Measurements from ENCODE around the gene MED15.

The MED15 gene

GRCh38 chr22:20511578-20512229, 4.3 kb downstream of the MED15 start:
- no peak for DNase-seq

DNA sequence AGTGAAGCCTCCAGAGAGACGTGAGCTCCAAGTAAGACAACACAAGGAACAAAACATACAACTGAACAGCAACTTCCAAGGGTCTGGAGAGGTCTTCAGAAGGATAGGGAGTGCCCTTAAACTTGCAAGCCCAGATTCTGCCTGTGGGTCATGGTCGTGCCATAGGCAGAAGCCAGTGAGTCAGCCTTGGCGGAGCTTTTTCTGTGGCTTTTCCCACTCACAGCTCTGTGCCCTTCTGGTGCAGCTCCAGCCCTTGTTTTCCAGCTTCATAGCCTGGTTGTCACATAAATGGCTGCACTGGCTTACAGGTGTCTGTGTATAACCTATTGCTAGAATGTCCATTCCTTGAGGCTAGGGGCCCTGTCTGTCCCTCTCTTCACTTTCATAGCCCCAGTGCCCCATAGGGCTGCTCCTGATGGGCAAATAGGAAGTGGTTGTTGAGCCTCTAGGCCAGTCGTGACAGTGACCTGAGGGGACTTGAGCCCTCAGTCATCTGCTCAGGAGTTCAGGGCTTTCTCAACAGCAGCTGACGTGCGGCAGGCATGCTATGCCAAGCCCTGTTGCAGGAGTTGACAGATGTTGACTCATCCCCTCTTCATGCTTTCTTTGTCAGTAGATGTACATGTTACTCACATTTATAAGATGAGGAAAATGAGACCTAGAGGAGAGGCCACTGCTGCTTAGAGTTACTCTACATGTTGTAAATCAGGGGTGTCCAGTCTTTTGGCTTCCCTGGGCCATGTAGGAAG, 7.4 kb downstream of the MED15 start:
- no peak for DNase-seq

DNA sequence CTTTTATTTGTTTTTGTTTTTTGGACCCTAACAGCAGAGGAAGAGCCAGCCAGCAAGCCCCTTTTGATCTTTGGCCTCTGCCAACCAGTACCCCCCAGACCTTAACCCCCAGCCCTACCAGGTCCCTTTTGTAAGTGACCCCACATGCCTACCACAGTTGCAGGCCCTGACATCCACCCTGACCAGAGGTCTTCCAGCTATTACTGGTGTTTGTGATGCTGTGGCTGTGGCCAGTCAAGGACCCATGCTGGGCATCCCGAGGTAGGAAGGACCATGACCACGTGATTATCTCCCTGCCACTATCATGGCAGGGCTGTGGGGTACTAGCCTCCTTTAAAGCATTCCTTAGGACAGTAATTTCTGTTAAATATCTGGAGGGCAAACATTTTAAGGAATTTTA, 9.0 kb downstream of the MED15 start:
- DNase-seq = no peak

- no peak for DNase-seq
Measured at GRCh38 chr22:20517422-20517821, 10.0 kb downstream of the MED15 start.

DNA sequence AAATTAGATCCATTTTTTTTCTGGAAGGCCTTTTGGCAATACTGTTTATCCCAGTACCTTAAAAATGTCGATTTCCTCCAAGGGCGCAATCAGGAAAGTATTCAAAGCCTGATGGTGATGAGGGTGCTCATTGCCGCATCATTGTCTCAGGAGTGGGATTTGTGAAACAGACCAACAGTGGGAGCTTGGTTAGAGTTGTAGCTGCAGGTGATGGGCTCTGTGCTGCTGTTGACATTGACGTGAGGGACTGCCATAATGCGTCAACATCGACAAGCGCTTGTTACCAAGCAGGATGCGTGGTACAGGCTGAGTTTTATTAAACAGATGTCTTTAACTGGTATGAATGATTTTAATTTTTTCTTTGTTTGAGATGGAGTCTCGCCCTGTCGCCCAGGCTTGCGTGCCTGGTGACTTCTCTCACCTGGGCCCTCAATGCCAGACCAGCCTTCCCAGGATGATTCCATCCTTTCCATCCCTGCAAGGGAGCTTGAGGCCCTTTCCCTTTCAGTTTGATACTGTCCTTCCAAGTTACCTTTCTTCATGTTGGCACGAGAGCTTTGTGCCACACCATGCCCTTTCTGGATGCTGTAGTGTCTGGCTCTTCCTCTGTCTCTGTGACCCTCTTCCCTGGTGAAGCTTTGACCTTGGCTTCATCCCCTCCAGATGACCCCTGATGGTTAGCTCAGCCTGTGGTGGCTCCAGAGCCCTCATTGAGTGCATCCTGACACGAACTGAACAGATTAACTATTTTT, 10.6 kb downstream of the MED15 start:
- no peak for DNase-seq

DNA sequence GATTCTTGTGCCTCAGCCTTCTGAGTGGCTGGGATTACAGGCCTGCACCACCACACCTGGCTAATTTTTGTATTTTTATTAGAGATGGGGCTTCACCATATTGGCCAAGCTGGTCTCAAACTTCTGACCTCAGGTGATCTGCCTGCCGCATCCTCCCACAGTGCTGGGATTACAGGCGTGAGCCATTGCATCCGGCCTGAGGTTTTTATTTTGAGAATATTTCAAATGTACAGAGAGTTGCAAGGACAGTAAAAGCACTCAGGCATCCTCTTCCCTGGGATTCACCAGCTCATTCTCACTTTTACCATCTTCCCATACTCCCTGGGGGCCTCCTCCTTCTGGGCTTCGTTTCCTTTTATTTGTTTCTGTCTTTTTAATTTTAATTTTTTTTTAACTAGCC, 12.1 kb downstream of the MED15 start:
- DNase-seq = no peak

- peak; percentile 69 for DNase-seq
Measured at GRCh38 chr22:20520093-20520511, 12.7 kb downstream of the MED15 start.

- no peak for DNase-seq
Measured at GRCh38 chr22:20522134-20523004, 15.0 kb downstream of the MED15 start.

DNA sequence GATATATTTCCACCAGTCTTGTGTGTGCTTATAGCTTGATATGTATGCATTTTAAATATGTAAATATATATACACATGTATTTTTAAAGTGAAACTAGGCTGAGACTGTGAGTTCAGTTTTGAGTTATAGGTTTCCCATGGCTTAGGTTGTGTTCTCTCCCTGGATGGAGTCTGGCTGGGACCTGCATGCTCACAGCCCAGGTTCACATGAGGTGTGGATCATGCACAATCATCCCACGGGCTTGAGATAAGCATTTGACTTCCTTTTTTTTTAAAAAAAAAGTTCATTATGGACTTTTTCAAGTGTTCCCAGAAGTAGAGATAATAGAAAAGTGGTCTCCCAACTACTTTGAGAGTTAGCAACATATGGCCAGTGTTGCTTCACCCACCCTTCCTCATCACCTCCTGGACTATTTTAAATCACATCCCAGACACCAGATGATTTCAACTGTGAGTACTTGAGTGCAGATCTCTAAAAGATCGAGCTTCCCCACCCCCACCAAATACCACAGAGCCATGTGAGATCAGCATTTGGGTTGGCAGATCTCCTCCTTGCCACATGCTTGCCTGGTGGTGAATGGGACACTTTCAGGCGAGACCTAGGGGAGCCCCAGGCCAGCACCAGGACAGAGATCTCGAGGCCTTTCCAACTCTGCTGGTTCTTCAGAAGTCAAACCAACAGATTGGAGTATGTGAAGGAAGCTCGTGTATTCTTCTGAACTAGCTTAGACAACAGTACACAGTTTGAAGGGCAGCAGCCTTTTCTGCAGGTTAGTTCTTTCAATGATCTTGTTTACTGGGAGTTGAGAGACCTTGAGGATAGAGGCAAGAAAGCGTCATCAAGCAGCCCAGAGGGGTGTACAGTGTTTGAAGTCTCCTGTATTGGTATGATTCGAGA, 15.9 kb downstream of the MED15 start:
- peak; percentile 31 for DNase-seq

- no peak for DNase-seq
Measured at GRCh38 chr22:20524004-20524481, 16.6 kb downstream of the MED15 start.

- DNase-seq = no peak
Measured at GRCh38 chr22:20525048-20525447, 17.6 kb downstream of the MED15 start.

- no peak for DNase-seq
Measured at GRCh38 chr22:20526305-20526627, 18.9 kb downstream of the MED15 start.

DNA sequence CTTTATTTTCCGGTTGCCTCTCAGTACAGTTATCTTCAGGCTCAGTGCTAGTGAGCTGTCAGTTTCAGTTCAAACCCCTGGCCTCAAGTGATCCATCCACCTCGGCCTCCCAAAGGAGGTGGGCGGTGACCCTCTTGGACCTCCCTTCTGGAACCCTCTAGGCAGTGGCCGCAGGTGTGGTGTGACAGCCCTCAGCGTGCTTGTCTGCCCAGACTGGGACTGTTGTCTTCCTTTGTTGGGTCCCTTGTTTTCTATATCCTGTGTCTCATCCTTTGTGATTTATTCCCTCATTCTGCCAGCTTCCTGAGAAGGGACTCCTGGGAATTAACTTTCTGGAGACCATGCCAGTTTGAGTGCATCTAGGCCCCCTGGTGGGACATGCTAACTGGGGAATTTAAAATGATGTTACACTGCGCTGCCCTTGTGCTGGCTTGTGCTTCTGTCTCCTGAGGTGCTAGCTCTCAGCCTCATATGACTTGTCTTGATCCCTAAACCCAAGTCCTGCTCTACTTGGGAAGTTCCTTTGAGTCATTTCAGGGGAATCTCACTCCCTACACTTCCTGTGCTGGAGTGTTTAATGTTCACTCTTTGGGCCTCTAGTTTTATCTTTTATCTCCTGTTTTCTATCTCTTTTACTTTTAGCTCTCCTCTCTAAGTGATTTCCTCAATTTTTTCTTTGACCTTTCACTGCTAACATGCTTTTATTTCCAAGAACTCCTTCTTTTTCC, 19.4 kb downstream of the MED15 start:
- no peak for DNase-seq

DNA sequence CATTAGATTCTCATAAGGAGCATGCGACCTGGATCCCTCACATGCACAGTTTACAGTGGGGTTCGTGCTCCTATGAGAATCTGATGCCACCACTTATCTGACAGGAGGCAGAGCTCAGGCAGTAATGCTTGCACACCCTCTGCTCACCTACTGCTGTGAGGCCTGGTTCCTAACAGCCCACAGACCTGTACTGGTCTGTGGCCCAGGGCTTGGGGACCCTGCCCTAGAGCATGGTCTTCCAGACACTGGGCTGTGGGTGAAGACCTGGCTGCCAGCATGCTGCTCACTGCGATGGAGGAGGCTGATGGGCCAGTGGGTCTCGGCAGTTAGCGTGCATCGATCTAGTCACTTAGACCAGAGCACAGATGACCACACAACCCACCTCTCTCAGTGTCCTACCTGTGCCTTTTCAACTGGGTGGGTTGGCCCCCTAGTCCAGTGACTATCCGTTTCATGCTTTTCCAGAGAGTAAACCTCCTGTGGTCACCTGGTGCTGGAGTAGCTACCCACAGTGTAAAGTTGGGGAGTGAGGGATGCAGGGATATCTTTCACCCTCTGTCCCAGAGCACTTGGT, 21.1 kb downstream of the MED15 start:
- DNase-seq = no peak

DNA sequence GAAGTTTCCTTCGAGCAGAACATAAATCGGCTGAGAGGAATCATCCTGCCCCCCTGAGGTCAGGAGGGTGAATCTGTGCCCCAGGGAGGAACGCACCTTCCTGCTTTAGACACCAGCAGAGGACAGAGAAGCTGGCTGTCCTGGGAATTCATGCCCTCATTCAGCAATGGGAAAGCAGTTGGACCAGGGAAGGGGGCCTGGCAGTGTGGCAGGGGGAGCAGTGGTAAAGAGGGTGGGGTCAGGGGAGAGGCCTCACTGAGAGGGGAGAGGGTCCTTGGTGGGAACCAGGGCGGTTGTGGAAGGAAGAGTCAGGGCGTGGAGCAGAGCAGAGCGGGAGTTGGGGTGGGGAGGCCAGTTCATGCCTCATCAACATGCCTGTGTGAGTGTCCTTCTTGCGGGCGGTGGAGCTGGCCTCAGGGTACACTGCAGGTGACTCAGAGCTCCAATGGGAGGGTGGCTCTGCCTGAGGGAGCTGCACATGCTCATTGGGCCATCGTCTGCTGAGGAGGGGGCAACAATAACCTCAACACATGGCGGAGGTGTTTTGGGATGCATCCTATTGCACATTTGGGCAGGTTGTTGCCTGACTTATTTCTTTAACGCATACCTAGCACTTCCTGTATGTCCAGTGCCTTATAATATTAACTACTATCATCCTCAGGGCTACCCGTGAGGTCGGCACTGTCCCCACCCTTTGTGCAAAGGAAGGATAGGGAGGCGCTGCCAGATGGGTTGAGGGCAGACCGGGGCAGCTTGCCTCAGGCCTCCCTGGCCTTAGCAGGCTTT, 23.2 kb downstream of the MED15 start:
- no peak for DNase-seq

GRCh38 chr22:20531154-20531403, 23.7 kb downstream of the MED15 start:
- DNase-seq = no peak

GRCh38 chr22:20531404-20532201, 24.2 kb downstream of the MED15 start:
- DNase-seq = no peak

DNA sequence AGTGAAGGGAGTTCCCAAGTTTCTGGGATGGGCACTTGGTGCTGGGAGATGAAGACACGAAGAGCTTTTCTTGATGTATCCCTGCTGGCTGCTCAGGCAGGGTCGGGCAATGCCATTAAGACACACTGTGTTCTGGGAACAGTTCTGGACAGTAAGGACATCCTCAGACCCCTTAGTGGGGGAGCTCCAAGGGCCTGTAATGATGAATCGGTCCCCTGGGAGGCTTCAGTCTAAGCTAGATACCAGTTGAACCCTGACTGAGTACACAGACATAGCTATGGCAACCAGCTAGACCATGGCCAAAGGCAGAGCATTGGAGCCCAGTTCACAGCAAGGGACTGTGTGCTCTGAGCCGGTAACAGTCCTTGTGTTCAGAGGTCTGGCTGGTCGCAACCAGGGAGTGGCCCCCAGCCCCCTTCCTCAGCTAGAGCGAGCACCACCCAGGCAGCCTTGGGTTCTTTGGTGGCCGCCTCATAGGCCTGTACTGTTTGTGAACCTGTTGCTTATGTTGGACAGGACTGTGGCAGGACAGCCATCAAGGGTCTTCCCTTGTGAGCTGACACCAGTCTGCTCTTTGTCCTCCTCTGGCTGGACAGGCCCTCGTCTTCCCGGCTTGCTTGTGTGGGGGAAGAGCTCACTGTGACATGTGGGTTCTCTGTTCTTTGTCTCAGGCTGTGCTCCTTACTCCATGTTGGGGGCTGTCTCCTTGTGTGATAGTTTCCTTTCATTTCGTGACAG, 25.0 kb downstream of the MED15 start:
- DNase-seq = no peak
